SU-DHL-6 (cell line): ENCODE measurements around the gene AIFM2.

Experiments
- H2AFZ ChIP-seq: fragments of 200-600 bp; sonication (generic); 2 replicates; pipeline ENCODE4 v1.6.1; 2014; ENCODE audit warnings: low read depth, mild to moderate bottlenecking, moderate library complexity, mixed read lengths, antibody characterized with exemption, low read length; ENCODE audit not compliant: severe bottlenecking
- H3F3A ChIP-seq: fragments of 200-600 bp; shearing (Covaris generic); 2 replicates; pipeline ENCODE4 v1.6.0; 2016; ENCODE audit warnings: antibody characterized with exemption, mild to moderate bottlenecking; ENCODE audit not compliant: insufficient read depth
- H3K27ac ChIP-seq: fragments of 200-600 bp; sonication (generic); 2 replicates; pipeline ENCODE4 v1.5.1; 2016; ENCODE audit warnings: low read depth, mild to moderate bottlenecking, low read length, moderate library complexity, mixed read lengths
- H3K27me3 ChIP-seq: fragments of 200-600 bp; sonication (generic), shearing (Covaris generic); 2 replicates; pipeline ENCODE4 v1.6.0; 2014; ENCODE audit warnings: mild to moderate bottlenecking, low read length
- H3K36me3 ChIP-seq: fragments of 200-600 bp; sonication (generic); 2 replicates; pipeline ENCODE4 v1.6.1; 2014; ENCODE audit warnings: mild to moderate bottlenecking, low read length, mixed read lengths
- H3K4me2 ChIP-seq: fragments of 300-600, 200-600 bp; shearing (Covaris generic), sonication (generic); 2 replicates; pipeline ENCODE4 v1.6.0; 2014; ENCODE audit warnings: low read length, low read depth, mild to moderate bottlenecking; ENCODE audit not compliant: poor library complexity, severe bottlenecking
- H3K4me3 ChIP-seq: fragments of 200-600 bp; sonication (generic); 2 replicates; pipeline ENCODE4 v1.5.1; 2014; ENCODE audit warnings: antibody characterized with exemption, low read length, mild to moderate bottlenecking, mixed read lengths; ENCODE audit not compliant: insufficient read depth, poor library complexity, severe bottlenecking
- H3K79me2 ChIP-seq: fragments of 200-600 bp; sonication (generic); 2 replicates; pipeline ENCODE4 v1.6.1; 2014; ENCODE audit warnings: mild to moderate bottlenecking, low read length, moderate library complexity; ENCODE audit not compliant: insufficient read depth
- H3K9ac ChIP-seq: fragments of 200-600 bp; sonication (generic); 2 replicates; pipeline ENCODE4 v1.7.0; 2014; ENCODE audit warnings: mild to moderate bottlenecking, low read length
- H3K9me2 ChIP-seq: fragments of 200-600 bp; sonication (generic); replicated peaks from 2 replicates; pipeline ENCODE4 v1.6.1; 2014; ENCODE audit warnings: low read length; ENCODE audit not compliant: insufficient read depth
- H3K9me3 ChIP-seq: fragments of 200-600 bp; sonication (generic); 2 replicates; pipeline ENCODE4 v1.6.1; 2014; ENCODE audit warnings: low read length, mixed read lengths; ENCODE audit not compliant: insufficient read depth
- H4K20me1 ChIP-seq: fragments of 200-600 bp; sonication (generic); 2 replicates; pipeline ENCODE4 v1.6.1; 2014; ENCODE audit warnings: low read depth, mild to moderate bottlenecking, antibody characterized with exemption, low read length, moderate library complexity, mixed read lengths
- EZH2phosphoT487 ChIP-seq: fragments of 200-600 bp; sonication (generic), shearing (Covaris generic); conservative IDR thresholded peaks from 2 replicates; pipeline ENCODE4 v1.6.1; 2018; ENCODE audit warnings: mild to moderate bottlenecking, antibody characterized with exemption, low read length, moderate library complexity, mixed read lengths
- TF ChIP-seq, protein P1 (sequence below): fragments of 200-600 bp; sonication (generic); IDR thresholded peaks from one replicate; pipeline ENCODE4 v1.5.1; 2017; ENCODE audit warnings: antibody characterized with exemption, mild to moderate bottlenecking, low read length, moderate library complexity; ENCODE audit not compliant: insufficient read depth, poor library complexity, severe bottlenecking

AIFM2 gene

DNA sequence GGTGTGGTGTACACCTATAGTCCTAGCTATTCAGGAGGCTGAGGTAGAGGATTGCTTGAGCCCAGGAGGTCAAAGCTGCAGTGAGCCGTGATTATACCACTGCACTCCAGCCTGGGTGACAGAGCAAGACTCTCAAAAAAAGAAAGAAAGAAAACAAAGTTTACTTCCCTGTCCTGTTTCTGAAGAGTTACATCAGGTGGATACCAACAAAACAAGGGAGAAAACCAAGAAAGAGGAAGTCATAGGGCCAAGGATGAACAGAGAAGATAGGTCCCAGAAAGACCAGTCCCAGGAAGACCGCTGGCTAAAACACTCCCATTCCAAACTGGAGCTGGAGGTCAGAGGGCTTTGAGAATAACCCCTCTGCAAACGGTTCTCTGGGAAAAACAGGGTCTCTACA, 66.4 kb downstream of the AIFM2 start:
- no peaks in the 10 kb centered on the region for H3K27me3 ChIP-seq
- no peaks in the 10 kb centered on the region for H3K79me2 ChIP-seq
- no peak overlapping the region for H3K9ac ChIP-seq
- no peaks in the 10 kb centered on the region for H4K20me1 ChIP-seq
- no peak overlapping the region for H3K4me3 ChIP-seq
- H3K4me2 ChIP-seq = no peak overlapping the region
- H3K27ac ChIP-seq = no peak overlapping the region
- no peaks in the 10 kb centered on the region for H3K9me3 ChIP-seq
- H2AFZ ChIP-seq = no peak overlapping the region
- H3F3A ChIP-seq = no peaks in the 10 kb centered on the region
- TF ChIP-seq, protein P1, sequence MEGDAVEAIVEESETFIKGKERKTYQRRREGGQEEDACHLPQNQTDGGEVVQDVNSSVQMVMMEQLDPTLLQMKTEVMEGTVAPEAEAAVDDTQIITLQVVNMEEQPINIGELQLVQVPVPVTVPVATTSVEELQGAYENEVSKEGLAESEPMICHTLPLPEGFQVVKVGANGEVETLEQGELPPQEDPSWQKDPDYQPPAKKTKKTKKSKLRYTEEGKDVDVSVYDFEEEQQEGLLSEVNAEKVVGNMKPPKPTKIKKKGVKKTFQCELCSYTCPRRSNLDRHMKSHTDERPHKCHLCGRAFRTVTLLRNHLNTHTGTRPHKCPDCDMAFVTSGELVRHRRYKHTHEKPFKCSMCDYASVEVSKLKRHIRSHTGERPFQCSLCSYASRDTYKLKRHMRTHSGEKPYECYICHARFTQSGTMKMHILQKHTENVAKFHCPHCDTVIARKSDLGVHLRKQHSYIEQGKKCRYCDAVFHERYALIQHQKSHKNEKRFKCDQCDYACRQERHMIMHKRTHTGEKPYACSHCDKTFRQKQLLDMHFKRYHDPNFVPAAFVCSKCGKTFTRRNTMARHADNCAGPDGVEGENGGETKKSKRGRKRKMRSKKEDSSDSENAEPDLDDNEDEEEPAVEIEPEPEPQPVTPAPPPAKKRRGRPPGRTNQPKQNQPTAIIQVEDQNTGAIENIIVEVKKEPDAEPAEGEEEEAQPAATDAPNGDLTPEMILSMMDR = no peak
- no peak for TF ChIP-seq EZH2phosphoT487
- no peaks in the 10 kb centered on the region for H3K36me3 ChIP-seq
- H3K9me2 ChIP-seq = no peaks in the 10 kb centered on the region

DNA sequence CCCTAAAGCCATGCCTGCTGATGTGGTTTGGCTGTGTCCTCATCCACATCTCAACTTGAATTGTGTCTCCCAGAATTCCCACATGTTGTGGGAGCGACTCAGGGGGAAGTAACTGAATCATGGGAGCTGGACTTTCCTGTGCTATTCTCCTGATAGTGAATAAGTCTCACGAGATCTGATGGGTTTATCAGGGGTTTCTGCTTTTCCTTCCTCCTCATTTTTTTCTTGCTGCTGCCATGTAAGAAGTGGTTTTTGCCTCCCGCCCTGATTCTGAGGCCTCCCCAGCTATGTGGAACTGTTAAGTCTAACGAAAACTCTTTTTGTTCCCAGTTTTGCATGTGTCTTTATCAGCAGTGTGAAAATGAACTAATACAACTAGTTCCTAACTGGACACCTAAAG, 68.1 kb downstream of the AIFM2 start:
- H3K27ac ChIP-seq = no peak overlapping the region
- H3K36me3 ChIP-seq = no peaks in the 10 kb centered on the region
- H3K27me3 ChIP-seq = no peaks in the 10 kb centered on the region
- no peak overlapping the region for H3K4me3 ChIP-seq
- H2AFZ ChIP-seq = no peak overlapping the region
- H3F3A ChIP-seq = no peaks in the 10 kb centered on the region
- TF ChIP-seq, protein P1 = no peak
- TF ChIP-seq EZH2phosphoT487 = no peak
- H3K4me2 ChIP-seq = no peak overlapping the region
- no peaks in the 10 kb centered on the region for H4K20me1 ChIP-seq
- no peak overlapping the region for H3K9ac ChIP-seq
- no peaks in the 10 kb centered on the region for H3K9me3 ChIP-seq
- H3K79me2 ChIP-seq = no peaks in the 10 kb centered on the region
- H3K9me2 ChIP-seq = no peaks in the 10 kb centered on the region

DNA sequence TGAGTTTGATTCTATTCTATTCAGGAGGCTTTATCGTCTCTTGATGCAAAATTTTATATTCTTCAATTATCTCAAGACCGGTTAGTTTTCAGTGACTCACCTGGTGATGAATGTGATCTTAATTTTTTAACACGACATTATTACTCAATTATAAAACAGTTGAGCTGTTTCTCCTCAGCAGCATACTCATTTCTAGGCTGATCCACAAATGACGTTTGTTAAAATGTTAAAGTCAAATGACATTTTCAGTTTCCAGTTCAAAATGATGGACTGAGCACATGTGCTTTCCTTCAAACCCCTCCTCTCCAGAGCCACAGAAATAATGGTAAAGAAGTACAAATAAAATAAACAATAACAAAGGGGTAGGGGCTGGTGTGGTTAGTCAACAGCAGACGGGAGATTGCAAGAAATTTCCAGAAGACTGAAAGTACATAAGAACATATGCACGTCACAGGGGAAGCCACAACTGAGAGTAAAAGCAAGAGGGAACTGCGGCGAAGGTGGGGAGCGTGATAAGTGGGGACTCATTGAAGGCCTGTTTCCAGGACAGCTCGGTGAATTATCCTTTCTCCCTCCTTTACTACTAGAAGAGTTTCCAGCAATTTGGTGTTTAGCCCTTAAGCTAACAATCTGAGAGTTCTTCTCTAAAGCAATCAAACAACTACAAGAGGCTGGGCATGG, 69.1 kb downstream of the AIFM2 start:
- Histone ChIP-seq H4K20me1 (no peaks in the 10 kb centered on the region), H3K27me3 (no peaks in the 10 kb centered on the region), H3K9ac (no peak overlapping the region), H3K9me3 (no peaks in the 10 kb centered on the region), H3K9me2 (no peaks in the 10 kb centered on the region), H3K4me3 (no peak overlapping the region), H3K27ac (no peak overlapping the region), H3K4me2 (no peak overlapping the region), H3K36me3 (no peaks in the 10 kb centered on the region), H3F3A (no peaks in the 10 kb centered on the region), H2AFZ (no peak overlapping the region), H3K79me2 (no peaks in the 10 kb centered on the region)
- TF ChIP-seq, protein P1 = no peak
- TF ChIP-seq EZH2phosphoT487 = no peak
